Gastrocnemius medialis (tissue), 4 donors: ENCODE data around the gene P2RX5.

ENCODE experiments used
- POLR2A ChIP-seq, 2 donors: fragments of 450-650 bp; IDR thresholded peaks; one replicate each; pipeline ENCODE4 v1.6.1; 2017; ENCODE audit warnings: antibody characterized with exemption in 2 of 2, mild to moderate bottlenecking in 2 of 2, moderate library complexity in 2 of 2
- TF ChIP-seq, protein P1 (sequence below), 5 experiments: fragments of 450-650 bp in 3 of 5; fragments of 200-600 bp in 2 of 5; sonication (generic) in 2 of 5; IDR thresholded peaks in 4 of 5; conservative IDR thresholded peaks in 1 of 5; 1 replicate in 4 of 5; 2 replicates in 1 of 5; pipeline ENCODE4 v1.5.1; 2016 to 2019; ENCODE audit warnings: antibody characterized with exemption in 5 of 5, mild to moderate bottlenecking in 3 of 5, moderate library complexity in 3 of 5

DNA sequence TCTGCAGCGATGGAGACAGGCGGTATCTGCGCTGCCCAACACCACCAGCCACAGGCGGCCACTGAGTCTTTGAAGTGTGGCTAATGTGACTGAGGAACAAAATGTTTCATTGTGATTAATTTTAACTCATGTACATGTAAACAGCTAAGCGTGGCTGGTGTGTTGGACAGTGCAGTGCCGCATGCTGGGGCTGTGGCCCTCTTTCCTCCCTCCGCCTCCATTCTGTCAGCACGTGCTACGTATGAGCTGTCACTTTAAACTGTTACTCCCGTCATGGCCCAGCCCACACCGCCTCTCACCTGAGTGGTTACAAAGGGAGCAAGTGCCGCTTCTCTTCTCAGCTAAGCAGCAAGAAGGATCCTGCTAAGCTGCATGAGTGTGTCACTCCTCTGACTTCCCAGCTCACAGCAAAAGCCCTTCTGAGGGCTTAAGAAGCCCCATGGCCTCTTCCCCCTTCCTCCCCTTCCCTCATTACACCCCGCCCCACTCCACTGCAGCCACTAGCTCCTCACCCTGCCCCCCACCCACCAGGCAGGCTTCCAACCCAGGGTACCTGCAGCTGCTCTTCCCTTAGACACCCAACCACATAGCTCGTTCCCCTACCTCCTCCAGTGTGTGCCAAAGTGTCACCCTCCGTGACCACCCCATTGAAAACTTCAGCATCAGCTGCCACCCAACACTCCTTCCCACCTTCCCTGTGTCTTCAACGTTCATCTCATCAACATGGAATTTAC, 42.8 kb upstream of the P2RX5 start:
- TF ChIP-seq, protein P1, sequence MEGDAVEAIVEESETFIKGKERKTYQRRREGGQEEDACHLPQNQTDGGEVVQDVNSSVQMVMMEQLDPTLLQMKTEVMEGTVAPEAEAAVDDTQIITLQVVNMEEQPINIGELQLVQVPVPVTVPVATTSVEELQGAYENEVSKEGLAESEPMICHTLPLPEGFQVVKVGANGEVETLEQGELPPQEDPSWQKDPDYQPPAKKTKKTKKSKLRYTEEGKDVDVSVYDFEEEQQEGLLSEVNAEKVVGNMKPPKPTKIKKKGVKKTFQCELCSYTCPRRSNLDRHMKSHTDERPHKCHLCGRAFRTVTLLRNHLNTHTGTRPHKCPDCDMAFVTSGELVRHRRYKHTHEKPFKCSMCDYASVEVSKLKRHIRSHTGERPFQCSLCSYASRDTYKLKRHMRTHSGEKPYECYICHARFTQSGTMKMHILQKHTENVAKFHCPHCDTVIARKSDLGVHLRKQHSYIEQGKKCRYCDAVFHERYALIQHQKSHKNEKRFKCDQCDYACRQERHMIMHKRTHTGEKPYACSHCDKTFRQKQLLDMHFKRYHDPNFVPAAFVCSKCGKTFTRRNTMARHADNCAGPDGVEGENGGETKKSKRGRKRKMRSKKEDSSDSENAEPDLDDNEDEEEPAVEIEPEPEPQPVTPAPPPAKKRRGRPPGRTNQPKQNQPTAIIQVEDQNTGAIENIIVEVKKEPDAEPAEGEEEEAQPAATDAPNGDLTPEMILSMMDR (IDR thresholded peaks at IDR 0.05 in 4 of 5, conservative IDR thresholded peaks at IDR 0.05 in 1 of 5): no peak
- peak; percentile 36 to 50 for TF ChIP-seq POLR2A (IDR thresholded peaks at IDR 0.05)
